ENCODE results near the gene DTX1. TPM values are rescaled to one million over a fixed set of nuclear protein-coding genes. Genes with fewer than 3 reads are reported as not detected.
A peak's percentile ranks its signal among the peaks of the same experiment; 100 is the strongest.

DTX1 gene
- total and polyA plus RNA-seq, 2 of the 13 experiments (the other 11 are each of a cell fraction or from before 2014, with no cell fraction given), result not detected

DNA sequence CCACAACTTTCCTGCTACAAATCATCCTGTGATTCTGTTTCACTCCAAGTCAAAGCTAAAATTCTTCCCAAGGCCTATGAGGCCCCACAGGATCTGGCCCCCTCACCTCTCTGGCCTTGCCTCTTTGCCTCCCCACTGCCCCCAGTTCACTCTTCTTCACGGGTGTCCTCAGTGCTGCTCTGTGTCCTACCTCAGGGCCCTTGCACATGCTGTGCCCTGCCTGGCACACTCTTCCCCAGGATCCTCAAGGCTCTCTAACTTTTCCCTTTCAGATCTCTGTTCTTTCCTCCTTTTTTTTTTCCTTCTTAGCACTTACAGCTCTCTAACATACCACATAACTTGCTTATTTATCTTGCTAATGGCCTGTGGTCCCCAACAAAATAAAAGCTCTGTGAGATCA, 49.8 kb downstream of the DTX1 start:
- no peak for FAIRE-seq
- intact Hi-C loops (cut with micrococcal nuclease; ENCODE audit: unreplicated experiment), result no loop called here
- in situ Hi-C loops (cut with HindIII; ENCODE audit: extremely low pct_ligation_motif_present, low pct_unique_long_range_greater_than_20kb), result no loop called here

DNA sequence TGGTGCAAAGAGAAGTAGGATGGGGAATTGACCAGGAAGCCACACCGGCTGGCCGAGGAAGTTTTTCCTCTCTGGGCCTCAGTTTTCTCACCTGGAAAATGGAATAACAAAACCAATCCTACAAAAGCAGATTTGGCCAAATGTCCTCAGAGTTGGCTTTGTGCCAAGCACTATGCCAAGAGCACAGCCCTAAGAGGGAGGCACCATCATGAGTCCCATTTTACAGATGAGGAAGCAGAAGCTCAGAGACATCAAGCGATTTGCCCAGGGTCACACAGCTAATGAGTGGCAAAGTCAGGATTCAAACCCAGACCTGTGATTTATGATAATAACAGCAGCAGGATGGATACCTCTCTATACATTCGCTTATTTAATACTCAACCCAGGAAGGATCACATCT, 51.8 kb downstream of the DTX1 start:
- BruUV-seq (replicated peaks), result no TSS peak
- Histone ChIP-seq H3K27ac (ENCODE audit: extremely low read length, insufficient read depth, low read length) (no peak overlapping the region), H2AFZ (ENCODE audit: low read length) (no peak overlapping the region), H3K4me1 (ENCODE audit: insufficient read depth, low read length) (no peaks in the 10 kb centered on the region), H3K9ac (ENCODE audit: insufficient read depth, low read depth, low read length) (no peak overlapping the region), H3K4me3 (replicated peaks in 1 of 3; ENCODE audit: insufficient read depth in 1 of 3, low read depth in 2 of 3, low read length in 3 of 3) (no peak overlapping the region), H3K36me3 (replicated peaks in 1 of 2; ENCODE audit: control insufficient read depth in 1 of 2, insufficient read depth in 2 of 2, low read length in 2 of 2) (no peaks in the 10 kb centered on the region), H3K79me2 (ENCODE audit: insufficient read depth, low read length) (no peaks in the 10 kb centered on the region), H3K27me3 (ENCODE audit: control insufficient read depth in 1 of 2, insufficient read depth in 2 of 2, low read length in 2 of 2) (no peaks in the 10 kb centered on the region; a peak in 1 of 5 replicates), H3K9me3 (ENCODE audit: low read length) (no peaks in the 10 kb centered on the region), H3K4me2 (ENCODE audit: low read depth, low read length) (no peak overlapping the region), H4K20me1 (ENCODE audit: insufficient read depth, low read length) (no peaks in the 10 kb centered on the region)
- FAIRE-seq (no peak), DNase-seq (ENCODE audit: low spot score) (no peak), ATAC-seq (no peak)
- ChIA-PET CTCF (ENCODE audit: low intra/inter-chr PET ratio, low total read pairs) (no interaction called here), POLR2A (no interaction called here)
- in situ Hi-C loops (cut with HindIII; ENCODE audit: extremely low pct_ligation_motif_present, low pct_unique_long_range_greater_than_20kb), result no loop called here
- 62% methylated on average over 4 of the region's 4 CpGs for WGBS (ENCODE audit: low lambda C conversion rate)
- intact Hi-C loops (cut with micrococcal nuclease; ENCODE audit: unreplicated experiment), result no loop called here
- TF ChIP-seq ZNF768 (CRISPR knock-in tag; IDR thresholded peaks at IDR 0.05) (peak; percentile 71; the same call in 1 of the 2 replicates), NFE2L2 (IDR thresholded peaks at IDR 0.05; ENCODE audit: low read length) (no peak), ZNF747 (CRISPR knock-in tag; IDR thresholded peaks at IDR 0.05; ENCODE audit: borderline replicate concordance) (no peak), ZNF816 (CRISPR knock-in tag; IDR thresholded peaks at IDR 0.05; ENCODE audit: borderline replicate concordance) (no peak), GPN1 (CRISPR knock-in tag; IDR thresholded peaks at IDR 0.05; ENCODE audit: borderline replicate concordance) (no peak), HNRNPL (IDR thresholded peaks at IDR 0.05; ENCODE audit: low read depth, low read length) (no peak), EZH2 (conservative IDR thresholded peaks at IDR 0.05; ENCODE audit: low read depth, low read length) (no peak), KLF13 (CRISPR knock-in tag; IDR thresholded peaks at IDR 0.05) (no peak), NPAS2 (CRISPR knock-in tag; IDR thresholded peaks at IDR 0.05; ENCODE audit: borderline replicate concordance) (no peak)
- TF ChIP-seq, protein P1, sequence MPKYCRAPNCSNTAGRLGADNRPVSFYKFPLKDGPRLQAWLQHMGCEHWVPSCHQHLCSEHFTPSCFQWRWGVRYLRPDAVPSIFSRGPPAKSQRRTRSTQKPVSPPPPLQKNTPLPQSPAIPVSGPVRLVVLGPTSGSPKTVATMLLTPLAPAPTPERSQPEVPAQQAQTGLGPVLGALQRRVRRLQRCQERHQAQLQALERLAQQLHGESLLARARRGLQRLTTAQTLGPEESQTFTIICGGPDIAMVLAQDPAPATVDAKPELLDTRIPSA (CRISPR knock-in tag; IDR thresholded peaks at IDR 0.05; ENCODE audit: borderline replicate concordance), result no peak
- TF ChIP-seq, protein P2, sequence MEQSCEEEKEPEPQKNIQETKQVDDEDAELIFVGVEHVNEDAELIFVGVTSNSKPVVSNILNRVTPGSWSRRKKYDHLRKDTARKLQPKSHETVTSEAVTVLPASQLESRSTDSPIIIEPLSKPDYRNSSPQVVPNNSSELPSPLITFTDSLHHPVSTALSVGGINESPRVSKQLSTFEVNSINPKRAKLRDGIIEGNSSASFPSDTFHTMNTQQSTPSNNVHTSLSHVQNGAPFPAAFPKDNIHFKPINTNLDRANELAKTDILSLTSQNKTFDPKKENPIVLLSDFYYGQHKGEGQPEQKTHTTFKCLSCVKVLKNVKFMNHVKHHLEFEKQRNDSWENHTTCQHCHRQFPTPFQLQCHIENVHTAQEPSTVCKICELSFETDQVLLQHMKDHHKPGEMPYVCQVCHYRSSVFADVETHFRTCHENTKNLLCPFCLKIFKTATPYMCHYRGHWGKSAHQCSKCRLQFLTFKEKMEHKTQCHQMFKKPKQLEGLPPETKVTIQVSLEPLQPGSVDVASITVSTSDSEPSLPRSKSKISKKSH (CRISPR knock-in tag; IDR thresholded peaks at IDR 0.05; ENCODE audit: borderline replicate concordance), result no peak

More for the DNA sequence above, 49.8 kb downstream of the DTX1 start:
- no peak overlapping the region for H3K27ac ChIP-seq (ENCODE audit: extremely low read length, insufficient read depth, low read length)
- POLR2A ChIA-PET, result no interaction called here
- H3K9ac ChIP-seq (ENCODE audit: insufficient read depth, low read depth, low read length), result no peak overlapping the region
- H3K36me3 ChIP-seq (replicated peaks in 1 of 2; ENCODE audit: control insufficient read depth in 1 of 2, insufficient read depth in 2 of 2, low read length in 2 of 2), result no peaks in the 10 kb centered on the region
- CTCF ChIA-PET (ENCODE audit: low intra/inter-chr PET ratio, low total read pairs), result no interaction called here
- no peaks in the 10 kb centered on the region; a peak in 1 of 5 replicates for H3K27me3 ChIP-seq (ENCODE audit: control insufficient read depth in 1 of 2, insufficient read depth in 2 of 2, low read length in 2 of 2)
- DNase-seq (ENCODE audit: low spot score), result no peak
- no peaks in the 10 kb centered on the region for H3K9me3 ChIP-seq (ENCODE audit: low read length)
- H3K4me1 ChIP-seq (ENCODE audit: insufficient read depth, low read length), result no peaks in the 10 kb centered on the region
- H3K4me3 ChIP-seq (replicated peaks in 1 of 3; ENCODE audit: insufficient read depth in 1 of 3, low read depth in 2 of 3, low read length in 3 of 3), result no peak overlapping the region
- 0% methylated on average over 1 of the region's 1 CpG for WGBS (ENCODE audit: low lambda C conversion rate)
- no peaks in the 10 kb centered on the region for H4K20me1 ChIP-seq (ENCODE audit: insufficient read depth, low read length)
- H3K79me2 ChIP-seq (ENCODE audit: insufficient read depth, low read length), result no peaks in the 10 kb centered on the region
- no peak overlapping the region for H3K4me2 ChIP-seq (ENCODE audit: low read depth, low read length)
- TF ChIP-seq KDM3A (CRISPR knock-in tag; IDR thresholded peaks at IDR 0.05; ENCODE audit: low read depth) (no peak), ZNF775 (CRISPR knock-in tag; IDR thresholded peaks at IDR 0.05; ENCODE audit: borderline replicate concordance) (no peak), HNRNPLL (IDR thresholded peaks at IDR 0.05; ENCODE audit: low read depth, low read length, poor library complexity, severe bottlenecking) (no peak), SIN3B (IDR thresholded peaks at IDR 0.05; ENCODE audit: low read length) (no peak)
- TF ChIP-seq, protein P3, sequence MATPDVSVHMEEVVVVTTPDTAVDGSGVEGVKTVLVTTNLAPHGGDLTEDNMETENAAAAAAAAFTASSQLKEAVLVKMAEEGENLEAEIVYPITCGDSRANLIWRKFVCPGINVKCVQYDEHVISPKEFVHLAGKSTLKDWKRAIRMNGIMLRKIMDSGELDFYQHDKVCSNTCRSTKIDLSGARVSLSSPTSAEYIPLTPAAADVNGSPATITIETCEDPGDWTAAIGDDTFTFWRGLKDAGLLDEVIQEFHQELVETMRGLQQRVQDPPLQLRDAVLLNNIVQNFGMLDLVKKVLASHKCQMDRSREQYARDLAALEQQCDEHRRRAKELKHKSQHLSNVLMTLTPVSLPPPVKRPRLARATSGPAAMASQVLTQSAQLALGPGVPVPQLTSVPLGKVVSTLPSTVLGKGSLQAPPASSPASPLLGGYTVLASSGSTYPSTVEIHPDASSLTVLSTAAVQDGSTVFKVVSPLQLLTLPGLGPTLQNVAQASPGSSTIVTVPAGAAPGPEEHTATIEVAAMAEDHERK (CRISPR knock-in tag; IDR thresholded peaks at IDR 0.05; ENCODE audit: low read depth), result no peak
- no TSS peak for BruUV-seq (replicated peaks)
- H2AFZ ChIP-seq (ENCODE audit: low read length), result no peak overlapping the region
- ATAC-seq, result no peak

Measured in HepG2 (cell line).